Cardiac muscle cell (in vitro differentiated cells and primary cell): Measurements from ENCODE around the gene UBE2D1. TPM values are rescaled to one million over a fixed set of nuclear protein-coding genes. Genes with fewer than 3 reads are reported as not detected.

Source experiments
- DNase-seq, 2 donors: peaks; one replicate each; pipeline versions ENCODE4 v3.0.0 to v3.0.0-alpha.2; 2010 to 2017; ENCODE audit warnings: low read depth in 1 of 2, low spot score in 1 of 2
- H3K27ac ChIP-seq: fragments of 200-600 bp; sonication (generic); 2 replicates; pipeline ENCODE4 v1.5.1; 2016
- H3K27me3 ChIP-seq: fragments of 200-600 bp; sonication (generic); 2 replicates; pipeline ENCODE4 v1.6.0; 2016; ENCODE audit warnings: control low read depth
- H3K36me3 ChIP-seq: fragments of 200-600 bp; sonication (generic); 2 replicates; pipeline ENCODE4 v1.5.1; 2016; ENCODE audit warnings: control low read depth
- H3K4me1 ChIP-seq: fragments of 200-600 bp; sonication (generic); 2 replicates; pipeline ENCODE4 v1.8.1; 2017; ENCODE audit warnings: low read depth, mild to moderate bottlenecking, mixed run types
- H3K4me3 ChIP-seq: fragments of 200-600 bp; sonication (generic); 2 replicates; pipeline ENCODE4 v1.5.1; 2016; ENCODE audit warnings: mild to moderate bottlenecking
- H3K9me3 ChIP-seq: fragments of 200-600 bp; sonication (generic); 2 replicates; pipeline ENCODE4 v1.5.1; 2017; ENCODE audit warnings: low read depth, mild to moderate bottlenecking, control low read depth
- polyA plus RNA-seq: library from polyadenylated mRNA; unstranded; fragments of >200 nt; fragmentation: Nextera tagmentation; extraction: Ambion mirVana; gene quantifications from 2 replicates; pipeline ENCODE4 v1.2.1, GENCODE V29; 2016
- total RNA-seq: library from RNA; depleted of rRNA; stranded (reverse); fragments of >200 nt; gene quantifications from 2 replicates; pipeline ENCODE4 v1.2.3, GENCODE V29; 2016
- TF ChIP-seq, protein P1 (sequence below): IDR thresholded peaks from 2 replicates; pipeline ENCODE4 v1.5.1; 2012; ENCODE audit warnings: low read depth, mild to moderate bottlenecking, low read length

UBE2D1 gene
- total and polyA plus RNA-seq, 2 experiments from 2014 or later: 12.6 to 27.4 TPM

DNA sequence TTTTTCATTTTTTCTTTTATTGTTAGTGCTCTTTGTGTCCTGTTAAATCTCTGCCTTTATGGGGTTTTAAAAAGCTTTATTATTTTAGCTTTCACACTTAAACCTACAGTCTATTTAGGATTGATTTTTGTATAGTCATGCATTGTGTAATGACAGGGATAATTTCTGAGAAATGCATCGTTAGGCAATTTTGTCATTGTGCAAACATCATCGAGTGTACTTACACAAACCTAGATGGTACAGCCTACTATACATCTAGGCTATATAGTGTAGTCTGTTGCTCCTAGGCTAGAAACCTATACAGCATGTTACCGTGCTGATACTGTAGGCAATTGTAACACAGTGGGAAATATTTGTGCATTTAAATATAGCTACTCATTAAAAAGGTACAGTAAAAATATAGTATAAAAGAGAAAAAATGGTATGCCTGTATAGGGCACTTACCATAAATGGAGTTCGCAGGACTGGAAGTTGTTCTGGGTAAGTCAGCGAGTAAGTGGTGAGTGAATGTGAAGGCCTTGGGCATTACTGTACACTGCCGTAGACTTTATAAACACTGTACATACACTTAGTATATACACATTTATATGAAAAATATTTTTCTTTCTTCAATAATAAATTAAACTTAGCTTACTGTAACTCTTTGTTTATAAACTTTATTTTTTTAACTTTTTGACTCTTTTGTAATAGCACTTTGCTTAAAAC is 16.0 kb downstream of the UBE2D1 start:
- peak in 1 of 2 donors; percentile 31 for DNase-seq
- Histone ChIP-seq H3K36me3 (no peaks in the 10 kb centered on the region), H3K4me1 (no peaks in the 10 kb centered on the region), H3K4me3 (no peak overlapping the region), H3K27me3 (no peaks in the 10 kb centered on the region), H3K9me3 (no peaks in the 10 kb centered on the region), H3K27ac (no peak overlapping the region)
- TF ChIP-seq, protein P1, sequence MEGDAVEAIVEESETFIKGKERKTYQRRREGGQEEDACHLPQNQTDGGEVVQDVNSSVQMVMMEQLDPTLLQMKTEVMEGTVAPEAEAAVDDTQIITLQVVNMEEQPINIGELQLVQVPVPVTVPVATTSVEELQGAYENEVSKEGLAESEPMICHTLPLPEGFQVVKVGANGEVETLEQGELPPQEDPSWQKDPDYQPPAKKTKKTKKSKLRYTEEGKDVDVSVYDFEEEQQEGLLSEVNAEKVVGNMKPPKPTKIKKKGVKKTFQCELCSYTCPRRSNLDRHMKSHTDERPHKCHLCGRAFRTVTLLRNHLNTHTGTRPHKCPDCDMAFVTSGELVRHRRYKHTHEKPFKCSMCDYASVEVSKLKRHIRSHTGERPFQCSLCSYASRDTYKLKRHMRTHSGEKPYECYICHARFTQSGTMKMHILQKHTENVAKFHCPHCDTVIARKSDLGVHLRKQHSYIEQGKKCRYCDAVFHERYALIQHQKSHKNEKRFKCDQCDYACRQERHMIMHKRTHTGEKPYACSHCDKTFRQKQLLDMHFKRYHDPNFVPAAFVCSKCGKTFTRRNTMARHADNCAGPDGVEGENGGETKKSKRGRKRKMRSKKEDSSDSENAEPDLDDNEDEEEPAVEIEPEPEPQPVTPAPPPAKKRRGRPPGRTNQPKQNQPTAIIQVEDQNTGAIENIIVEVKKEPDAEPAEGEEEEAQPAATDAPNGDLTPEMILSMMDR: no peak

DNA sequence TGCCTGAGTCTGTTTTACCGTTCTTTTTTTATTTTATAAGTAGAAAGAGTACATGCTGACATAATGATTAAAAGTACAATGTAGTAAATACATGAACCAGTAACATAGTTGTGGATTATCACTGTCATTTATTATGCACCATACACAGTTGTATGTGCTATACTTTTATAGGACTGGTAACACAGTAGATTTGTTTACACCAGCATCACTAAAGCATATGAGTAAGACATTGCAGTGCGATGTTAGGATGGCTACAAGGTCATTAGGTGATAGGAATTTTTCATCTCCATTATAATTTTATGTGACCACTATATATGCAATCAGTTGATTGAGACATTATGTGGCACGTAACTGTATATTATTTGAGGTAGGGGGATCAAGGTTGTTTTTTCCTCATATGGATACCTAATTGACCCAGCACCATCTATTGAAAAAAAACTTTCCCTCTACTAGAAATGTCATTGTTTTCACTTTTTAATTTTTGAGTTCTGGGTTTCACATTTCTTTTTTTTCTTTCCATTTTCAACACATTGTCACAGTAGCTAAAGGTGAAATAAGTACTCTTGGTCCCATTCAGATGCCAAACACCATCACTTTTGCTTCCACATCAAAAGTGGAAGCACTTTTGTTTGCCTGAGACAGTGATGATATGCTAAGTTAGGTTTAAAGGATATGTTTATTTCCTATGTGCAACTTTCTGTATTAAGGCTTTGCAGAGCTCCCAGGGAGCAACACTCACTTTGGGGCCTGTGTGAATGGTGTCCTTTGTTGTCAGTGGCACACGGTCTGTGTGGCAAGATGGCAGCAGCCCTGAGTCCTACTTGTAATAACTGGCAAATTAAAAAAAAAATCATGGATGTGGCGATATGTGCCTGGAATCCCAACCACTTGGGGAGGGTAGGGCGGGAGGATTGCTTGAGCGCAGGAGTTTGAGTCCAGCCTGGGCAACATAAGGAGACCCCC is 17.1 kb downstream of the UBE2D1 start:
- Histone ChIP-seq H3K4me1 (no peaks in the 10 kb centered on the region), H3K36me3 (no peaks in the 10 kb centered on the region), H3K27ac (no peak overlapping the region), H3K4me3 (no peak overlapping the region), H3K27me3 (no peaks in the 10 kb centered on the region), H3K9me3 (no peaks in the 10 kb centered on the region)
- DNase-seq: no peak
- TF ChIP-seq, protein P1: no peak

DNA sequence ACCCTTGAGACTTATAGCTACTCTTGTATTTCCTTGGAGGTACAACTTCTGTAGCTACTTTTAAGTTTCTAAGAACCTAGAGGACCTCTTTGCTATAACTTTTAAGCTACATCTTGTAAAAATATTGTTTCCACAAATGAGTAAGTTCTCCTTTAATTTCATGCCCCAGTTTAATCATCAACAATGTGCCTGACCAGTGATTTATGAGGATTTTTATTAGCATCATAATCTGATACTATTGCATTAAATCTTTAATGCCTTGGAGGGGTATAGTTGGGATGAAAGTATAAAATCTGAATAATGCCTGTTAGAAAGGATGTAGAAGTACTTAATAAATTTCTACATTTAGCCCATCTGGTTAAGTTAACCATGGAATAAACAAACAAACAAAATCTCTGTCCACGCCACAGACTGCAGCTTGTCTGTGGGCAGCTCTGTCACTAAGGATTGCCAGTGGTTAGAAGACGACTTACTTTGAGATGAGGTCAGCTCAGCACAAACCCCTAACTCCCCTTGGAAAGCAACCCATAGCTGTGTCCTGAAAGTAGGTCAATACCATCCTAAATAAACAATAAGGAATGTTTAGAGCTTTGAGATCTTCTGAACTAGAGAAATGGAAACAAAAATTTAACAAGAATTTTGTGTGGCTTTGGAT is 18.3 kb downstream of the UBE2D1 start:
- Histone ChIP-seq H3K27ac (no peak overlapping the region), H3K27me3 (no peaks in the 10 kb centered on the region), H3K4me3 (no peak overlapping the region), H3K4me1 (no peaks in the 10 kb centered on the region), H3K36me3 (no peaks in the 10 kb centered on the region), H3K9me3 (no peaks in the 10 kb centered on the region)
- no peak for DNase-seq
- TF ChIP-seq, protein P1: no peak

GRCh38 chr10:58356756-58357155 is 21.9 kb downstream of the UBE2D1 start:
- H3K4me3 ChIP-seq: no peak overlapping the region
- TF ChIP-seq, protein P1: no peak
- no peaks in the 10 kb centered on the region for H3K9me3 ChIP-seq
- H3K36me3 ChIP-seq: peaks cover 2% of the 10 kb centered on the region
- H3K27ac ChIP-seq: no peak overlapping the region
- no peaks in the 10 kb centered on the region for H3K4me1 ChIP-seq
- H3K27me3 ChIP-seq: no peaks in the 10 kb centered on the region
- peak in 1 of 2 donors; percentile 15 for DNase-seq

GRCh38 chr10:58358314-58358933 is 23.6 kb downstream of the UBE2D1 start:
- Histone ChIP-seq H3K27ac (no peak overlapping the region), H3K9me3 (no peaks in the 10 kb centered on the region), H3K27me3 (no peaks in the 10 kb centered on the region), H3K4me3 (no peak overlapping the region), H3K36me3 (peaks cover 2% of the 10 kb centered on the region), H3K4me1 (no peaks in the 10 kb centered on the region)
- TF ChIP-seq, protein P1: no peak
- DNase-seq: no peak
